ENCODE data around the gene MXD1.
"Not testable (repeated sequence)": the region's sequence is repeated elsewhere in the genome, so short reads cannot be mapped to it uniquely, and the experiment has no call there.

MXD1 gene

DNA sequence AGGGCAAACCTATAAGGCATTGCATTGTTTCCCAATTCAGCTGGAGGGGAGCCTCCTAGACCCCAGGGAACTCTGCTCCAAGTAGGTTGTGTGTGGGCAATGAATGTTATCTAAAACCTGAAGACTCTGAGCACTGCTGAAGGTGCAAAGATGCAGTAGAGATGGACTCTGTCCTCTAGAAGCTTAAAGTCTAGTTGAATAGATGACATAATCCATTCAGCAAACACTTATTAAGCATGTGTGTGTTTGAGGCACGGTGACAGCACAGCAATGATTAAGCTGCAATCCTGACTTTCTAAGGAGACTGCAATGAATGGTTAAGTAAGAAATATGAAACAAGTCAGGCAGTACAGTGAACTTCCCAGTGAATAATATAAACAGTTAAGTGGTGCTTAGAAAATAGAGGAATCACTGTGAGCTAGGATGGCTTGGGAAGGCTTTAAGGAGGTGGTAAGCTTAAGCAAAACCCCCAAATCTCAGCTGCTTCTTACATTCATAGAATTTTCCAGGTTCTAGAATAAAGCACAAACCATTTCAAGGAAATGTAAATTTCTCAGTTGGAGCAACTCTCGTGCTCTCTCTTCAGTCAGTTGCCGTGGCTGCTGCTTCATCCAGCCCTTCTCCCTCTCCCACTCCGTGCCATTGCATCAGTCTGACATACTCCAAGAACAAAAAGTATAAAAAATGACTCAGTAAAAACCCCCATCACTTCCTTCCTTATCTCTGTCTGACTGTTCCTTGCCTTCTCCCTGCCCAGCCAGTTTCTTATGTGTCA lies 19.1 kb downstream of the MXD1 start:
- no peak for DNase-seq

DNA sequence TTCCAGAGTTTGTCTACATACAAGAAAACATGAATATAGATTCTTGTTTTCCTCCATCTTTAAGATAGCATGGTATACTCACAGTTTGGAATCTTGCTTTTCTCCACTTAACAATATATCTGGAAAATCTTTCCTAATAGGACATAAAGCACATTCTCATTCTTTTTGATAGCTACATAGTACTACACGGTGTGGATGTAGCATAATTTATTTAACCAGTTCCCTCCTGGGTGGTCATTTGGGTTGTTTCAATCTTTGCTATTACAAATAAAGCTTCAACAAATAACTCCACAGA lies 19.7 kb downstream of the MXD1 start:
- DNase-seq, result no peak

GRCh38 chr2:69935011-69935410 lies 20.1 kb downstream of the MXD1 start:
- DNase-seq, result no peak

DNA sequence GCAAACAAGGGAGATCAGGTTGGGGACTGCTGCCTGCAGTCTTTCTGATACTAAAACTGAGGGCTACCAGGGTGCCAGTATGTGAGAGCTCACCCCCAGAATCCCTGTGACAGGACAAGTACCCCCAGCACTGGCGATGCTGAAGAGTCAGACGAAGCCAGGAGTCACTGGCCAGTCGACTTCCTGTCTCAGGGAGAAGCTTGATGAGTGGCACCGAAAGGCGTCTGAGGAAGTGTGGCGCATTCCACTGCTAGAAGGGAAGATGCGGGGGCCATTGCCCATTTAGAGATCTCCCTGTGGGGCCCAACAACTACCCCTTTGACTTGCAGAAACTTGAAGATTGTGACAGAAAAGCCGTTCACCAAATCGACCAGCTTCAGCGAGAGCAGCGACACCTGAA lies 22.0 kb downstream of the MXD1 start:
- no peak for DNase-seq

DNA sequence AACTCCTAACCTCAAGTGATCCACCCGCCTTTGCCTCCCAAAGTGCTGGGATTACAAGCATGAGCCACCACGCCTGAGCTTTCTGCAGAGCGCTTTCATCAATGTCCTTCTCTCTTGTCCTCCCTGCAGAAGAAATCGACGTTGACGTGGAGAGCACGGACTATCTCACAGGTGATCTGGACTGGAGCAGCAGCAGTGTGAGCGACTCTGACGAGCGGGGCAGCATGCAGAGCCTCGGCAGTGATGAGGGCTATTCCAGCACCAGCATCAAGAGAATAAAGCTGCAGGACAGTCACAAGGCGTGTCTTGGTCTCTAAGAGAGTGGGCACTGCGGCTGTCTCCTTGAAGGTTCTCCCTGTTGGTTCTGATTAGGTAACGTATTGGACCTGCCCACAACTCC lies 23.1 kb downstream of the MXD1 start:
- no peak for DNase-seq

- no peak for DNase-seq
Measured at GRCh38 chr2:69939722-69940121, 24.8 kb downstream of the MXD1 start.

DNA sequence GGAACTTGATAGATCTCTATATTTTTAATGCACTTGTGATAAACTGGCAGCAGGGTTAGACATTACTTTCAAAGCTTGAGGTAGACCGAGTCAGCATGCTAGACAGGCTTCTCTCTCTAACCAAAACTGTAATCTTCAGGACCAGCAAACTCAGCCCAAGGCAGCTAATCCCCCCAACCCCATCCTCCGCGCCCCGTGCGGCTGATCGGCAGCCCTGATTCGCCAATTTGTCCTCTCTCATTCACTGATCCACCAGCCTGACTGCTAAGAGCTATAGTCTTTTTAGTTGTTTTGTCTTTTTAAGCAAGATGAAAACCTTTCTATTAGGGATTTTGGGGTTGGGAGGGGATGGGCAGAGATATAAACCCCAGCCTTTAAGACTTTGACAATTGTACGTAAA lies 25.8 kb downstream of the MXD1 start:
- no peak for DNase-seq

DNA sequence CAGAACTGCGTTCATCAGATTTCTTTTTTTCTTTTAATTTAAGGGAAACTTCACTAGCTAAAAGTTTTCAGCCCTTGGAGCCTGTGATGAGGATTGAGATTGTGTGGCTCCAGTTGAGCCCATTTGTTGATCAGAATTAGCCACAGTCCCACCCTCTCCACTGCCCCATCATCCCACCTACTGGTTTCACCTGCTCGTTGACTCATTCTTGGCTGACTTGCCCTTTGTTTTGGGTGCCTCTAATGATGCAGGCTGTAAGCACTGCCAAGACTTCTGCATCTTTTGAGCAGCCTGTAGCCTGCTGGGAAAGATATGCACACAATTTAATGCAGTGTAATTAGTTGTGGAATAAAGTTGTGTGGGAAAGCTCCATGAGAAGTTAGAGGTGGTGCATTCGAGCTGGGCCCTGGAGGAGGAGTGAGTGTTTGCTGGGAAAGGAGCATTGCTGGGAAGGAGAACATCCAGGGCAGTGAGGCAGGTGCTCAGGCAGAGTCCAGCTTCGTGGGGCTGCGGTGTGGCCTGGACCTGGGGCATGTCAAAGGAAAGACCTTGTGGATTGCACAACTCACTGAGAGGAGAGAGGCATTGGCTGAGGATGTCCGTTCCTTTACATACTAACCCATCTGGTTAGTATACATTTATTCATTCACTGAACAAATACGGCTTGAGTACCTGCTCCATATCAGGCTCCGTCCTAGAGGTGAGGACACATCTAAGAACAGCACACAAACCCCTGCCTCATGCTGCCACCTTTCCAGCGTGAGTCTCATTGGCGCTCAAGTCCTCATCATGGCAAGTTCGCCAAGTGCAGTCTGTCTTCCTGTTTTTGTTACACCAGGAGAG lies 28.3 kb downstream of the MXD1 start:
- DNase-seq, result no peak

GRCh38 chr2:69943843-69944525 lies 29.1 kb downstream of the MXD1 start:
- DNase-seq, result no peak

- DNase-seq, result no peak
Measured at GRCh38 chr2:69944756-69945155, 29.8 kb downstream of the MXD1 start.

- DNase-seq, result no peak
Measured at GRCh38 chr2:69945441-69945840, 30.5 kb downstream of the MXD1 start.

DNA sequence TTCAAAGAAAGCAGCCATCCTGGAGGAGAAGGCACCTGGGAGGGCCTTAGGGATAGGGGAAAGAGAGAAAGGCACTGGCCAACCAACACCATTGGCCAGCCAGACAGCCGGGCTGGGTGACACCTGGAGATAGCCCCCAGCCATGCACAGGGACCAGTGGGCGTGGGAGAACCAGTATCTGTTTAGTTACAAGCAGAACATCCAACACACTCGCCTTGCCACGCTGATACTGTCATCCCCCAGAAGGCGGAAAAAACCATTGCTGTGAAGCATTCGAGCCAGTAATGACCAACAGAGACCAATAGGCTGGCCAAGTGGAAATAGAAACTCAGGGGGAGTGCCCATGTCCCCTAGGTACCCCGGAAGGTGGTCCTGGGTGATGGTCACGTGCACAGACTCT lies 31.0 kb downstream of the MXD1 start:
- no peak for DNase-seq

DNA sequence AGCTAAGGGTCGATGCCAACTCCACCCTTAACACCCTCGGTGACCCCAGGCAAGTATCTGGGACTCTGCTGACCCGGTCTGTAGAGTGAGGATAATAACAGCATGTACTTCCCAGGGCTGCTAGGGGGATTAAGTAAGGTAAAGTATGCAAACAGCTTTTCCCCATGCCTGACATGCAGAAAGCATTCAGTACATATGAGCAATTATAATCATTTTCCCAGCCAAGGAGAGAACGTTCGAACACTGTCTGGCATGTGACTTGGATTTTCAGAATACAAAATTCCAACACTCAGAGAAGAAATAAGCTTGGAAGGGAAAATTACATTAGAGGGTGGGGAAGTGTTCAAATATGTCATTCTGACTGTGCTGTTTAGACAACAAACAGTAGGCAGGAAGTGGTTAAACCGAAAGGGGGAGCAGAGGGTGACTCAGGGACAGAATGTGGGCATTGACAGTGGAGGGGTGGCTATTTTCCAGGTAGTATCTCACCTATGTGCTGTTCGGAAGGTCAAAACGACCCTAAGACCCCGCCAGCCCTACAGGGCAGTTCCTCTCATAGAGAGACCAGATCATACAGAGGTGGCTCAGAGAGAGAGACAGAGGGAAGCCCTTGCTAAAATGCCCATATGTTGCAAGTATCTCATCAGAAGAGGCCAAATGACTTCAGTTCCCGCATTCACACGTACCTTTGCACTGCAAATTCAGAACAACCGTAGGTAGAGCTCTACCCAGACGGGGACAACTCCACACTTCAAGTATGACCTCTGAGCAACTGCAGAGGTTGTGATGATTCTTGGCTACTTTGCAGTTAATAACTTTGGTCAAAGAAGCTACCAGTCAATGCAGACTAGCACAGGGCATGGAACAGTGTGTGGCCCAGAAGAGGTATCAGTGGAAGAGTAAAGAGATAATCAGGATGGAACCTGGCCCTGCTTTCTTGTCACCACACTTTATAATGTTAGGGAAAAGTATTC lies 31.7 kb downstream of the MXD1 start:
- DNase-seq, result no peak

DNA sequence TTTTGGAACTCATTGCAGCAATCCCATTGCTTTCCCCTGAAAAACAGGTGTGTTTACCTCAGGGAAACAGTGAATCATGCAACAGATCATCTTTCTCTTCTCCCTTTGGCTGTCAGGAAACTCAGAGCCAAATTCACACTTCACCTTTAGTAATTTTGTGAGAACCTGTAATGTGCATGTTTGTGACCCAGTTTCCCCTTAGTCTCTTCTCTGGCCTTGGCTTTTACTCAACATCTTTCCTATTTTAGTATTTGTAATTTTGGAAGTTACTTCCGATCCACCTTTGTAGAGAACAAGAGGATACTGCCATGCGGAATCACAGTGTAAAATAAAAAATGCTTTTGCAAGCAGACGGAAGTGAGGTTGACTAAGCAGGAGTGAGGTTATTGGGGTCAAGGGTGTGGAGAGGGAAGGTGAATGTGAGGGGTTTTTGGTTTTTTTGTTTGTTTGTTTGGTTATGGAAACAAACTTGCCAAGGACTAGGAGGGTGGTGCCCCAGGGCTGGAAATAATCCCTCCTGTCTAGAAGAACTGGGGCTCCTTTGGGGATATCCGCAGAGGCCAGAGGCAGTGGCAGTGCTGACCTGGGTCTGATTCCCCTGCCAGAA lies 32.5 kb downstream of the MXD1 start:
- no peak for DNase-seq

DNA sequence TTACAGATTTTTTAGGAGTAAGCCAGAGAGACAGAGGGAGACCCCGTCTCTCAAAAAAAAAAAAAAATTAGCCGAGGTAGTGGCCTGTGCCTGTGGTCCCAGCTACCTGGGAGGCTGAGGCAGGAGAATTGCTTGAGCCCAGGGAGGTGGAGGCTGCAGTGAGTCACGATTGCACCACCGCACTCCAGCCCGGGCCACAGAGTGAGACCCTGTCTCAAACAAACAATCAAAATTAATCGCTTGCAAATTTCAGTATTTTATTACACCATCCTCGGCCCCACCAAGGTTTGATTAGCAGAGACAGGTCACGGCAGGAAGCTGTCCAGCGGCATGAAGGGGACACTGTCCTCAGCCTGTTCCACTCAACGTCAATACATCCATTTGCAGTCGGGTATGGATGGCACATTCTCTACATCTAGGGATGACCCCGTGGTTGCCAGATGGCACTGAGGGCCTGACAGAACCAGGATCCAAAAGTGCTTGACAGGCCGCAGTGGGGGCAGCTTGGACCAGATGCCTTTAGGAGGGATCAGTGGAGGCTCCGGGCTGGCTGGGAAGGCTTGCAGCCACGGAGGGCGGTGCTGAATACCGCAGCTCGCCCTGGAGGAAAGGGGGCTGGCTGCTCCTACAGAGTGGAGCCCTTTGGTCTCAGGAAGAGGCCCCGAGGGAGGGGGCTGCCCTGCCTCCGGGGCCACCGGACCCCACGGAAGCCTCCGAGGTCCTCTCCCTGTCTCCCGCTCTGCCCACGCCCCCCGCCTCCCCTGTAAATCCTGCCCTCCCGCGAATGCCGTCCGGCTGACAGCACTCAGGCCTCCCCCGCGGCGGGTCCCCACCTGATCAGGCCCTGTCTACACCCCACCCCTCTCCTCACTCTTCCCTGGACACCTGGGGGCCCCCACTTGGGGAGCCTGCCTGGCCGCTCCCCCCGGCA lies 33.4 kb downstream of the MXD1 start:
- DNase-seq, result no peak

- DNase-seq, result no peak
Measured at GRCh38 chr2:69948963-69949645, 34.2 kb downstream of the MXD1 start.

GRCh38 chr2:69950241-69950640 lies 35.3 kb downstream of the MXD1 start:
- DNase-seq, result no peak

DNA sequence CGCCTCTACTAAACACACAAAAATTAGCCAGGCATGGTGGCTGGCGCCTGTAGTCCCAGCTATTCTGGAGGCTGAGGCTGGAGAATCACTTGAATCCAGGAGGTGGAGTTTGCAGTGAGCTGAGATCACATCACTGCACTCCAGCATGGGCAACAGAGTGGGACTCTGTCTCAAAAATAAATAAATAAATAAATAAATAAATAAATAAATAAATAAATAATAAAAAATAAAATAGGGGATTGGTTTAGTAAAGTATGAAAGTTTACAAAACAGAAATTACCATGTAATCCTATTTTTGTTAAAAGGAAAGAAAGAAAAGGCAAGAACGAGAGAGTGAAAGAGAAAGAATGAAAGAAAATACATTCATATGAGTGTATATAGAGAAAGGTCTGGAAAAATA lies 35.8 kb downstream of the MXD1 start:
- not testable (repeated sequence) for DNase-seq

DNA sequence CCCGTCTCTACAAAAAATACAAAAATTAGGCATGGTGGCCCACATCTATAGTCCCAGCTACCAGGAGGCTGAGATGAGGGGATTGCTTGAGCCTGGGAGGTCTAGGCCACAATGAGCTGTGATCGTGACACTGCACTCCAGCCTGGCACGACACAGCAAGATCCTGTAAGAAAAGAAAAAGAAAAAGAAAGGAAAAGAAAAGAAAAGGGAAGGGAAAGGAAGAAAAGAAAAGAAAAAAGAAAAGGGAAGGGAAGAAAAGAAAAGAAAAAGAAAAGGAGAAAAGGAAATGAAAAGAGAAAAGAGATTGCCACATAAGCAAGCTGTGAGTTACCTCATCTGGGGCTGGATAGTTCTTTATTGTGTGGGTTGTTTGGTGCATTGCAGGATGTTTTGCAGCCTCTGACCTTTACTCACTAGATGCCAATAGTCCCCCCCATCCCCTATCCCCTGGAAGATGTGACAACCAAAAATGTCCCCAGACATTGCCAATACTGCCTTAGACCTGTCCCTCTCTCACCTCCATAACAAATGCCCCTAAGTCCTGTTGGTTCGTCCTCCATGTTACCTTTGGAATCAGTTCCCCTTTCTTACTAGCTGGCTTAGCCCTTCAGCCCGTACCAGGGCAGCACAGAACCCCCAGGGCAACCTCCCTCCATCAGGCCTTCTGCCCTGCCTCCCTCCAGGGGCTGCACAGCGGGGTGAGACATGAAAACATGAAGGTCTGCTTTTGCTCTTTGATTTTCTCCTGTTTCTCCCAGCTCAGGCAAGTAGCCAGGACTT lies 37.6 kb downstream of the MXD1 start:
- DNase-seq, result no peak

GRCh38 chr2:69954084-69954483 lies 39.2 kb downstream of the MXD1 start:
- no peak for DNase-seq
